ENCODE results near the gene ING3.

Gene ING3

DNA sequence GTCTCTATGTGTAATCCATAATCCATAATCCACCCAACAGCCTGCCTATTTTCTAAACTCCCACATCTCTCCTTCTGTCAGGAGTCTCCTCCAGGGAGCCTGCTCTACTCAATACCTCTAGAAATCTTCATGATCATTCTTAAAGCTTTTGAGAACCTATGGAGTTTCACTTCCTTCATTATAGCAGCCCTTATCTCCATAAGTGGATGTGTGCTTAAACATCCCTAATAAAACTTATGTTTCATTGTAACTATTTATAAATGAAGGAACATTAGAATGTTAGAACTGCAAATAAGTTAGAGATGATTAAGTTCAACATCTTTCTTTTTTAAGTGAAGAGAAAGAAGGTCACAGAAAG is 46.4 kb downstream of the ING3 start:
- H3K27ac ChIP-seq = no peak overlapping the region
- TF ChIP-seq, protein P1, sequence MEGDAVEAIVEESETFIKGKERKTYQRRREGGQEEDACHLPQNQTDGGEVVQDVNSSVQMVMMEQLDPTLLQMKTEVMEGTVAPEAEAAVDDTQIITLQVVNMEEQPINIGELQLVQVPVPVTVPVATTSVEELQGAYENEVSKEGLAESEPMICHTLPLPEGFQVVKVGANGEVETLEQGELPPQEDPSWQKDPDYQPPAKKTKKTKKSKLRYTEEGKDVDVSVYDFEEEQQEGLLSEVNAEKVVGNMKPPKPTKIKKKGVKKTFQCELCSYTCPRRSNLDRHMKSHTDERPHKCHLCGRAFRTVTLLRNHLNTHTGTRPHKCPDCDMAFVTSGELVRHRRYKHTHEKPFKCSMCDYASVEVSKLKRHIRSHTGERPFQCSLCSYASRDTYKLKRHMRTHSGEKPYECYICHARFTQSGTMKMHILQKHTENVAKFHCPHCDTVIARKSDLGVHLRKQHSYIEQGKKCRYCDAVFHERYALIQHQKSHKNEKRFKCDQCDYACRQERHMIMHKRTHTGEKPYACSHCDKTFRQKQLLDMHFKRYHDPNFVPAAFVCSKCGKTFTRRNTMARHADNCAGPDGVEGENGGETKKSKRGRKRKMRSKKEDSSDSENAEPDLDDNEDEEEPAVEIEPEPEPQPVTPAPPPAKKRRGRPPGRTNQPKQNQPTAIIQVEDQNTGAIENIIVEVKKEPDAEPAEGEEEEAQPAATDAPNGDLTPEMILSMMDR (IDR thresholded peaks at IDR 0.05) = no peak

DNA sequence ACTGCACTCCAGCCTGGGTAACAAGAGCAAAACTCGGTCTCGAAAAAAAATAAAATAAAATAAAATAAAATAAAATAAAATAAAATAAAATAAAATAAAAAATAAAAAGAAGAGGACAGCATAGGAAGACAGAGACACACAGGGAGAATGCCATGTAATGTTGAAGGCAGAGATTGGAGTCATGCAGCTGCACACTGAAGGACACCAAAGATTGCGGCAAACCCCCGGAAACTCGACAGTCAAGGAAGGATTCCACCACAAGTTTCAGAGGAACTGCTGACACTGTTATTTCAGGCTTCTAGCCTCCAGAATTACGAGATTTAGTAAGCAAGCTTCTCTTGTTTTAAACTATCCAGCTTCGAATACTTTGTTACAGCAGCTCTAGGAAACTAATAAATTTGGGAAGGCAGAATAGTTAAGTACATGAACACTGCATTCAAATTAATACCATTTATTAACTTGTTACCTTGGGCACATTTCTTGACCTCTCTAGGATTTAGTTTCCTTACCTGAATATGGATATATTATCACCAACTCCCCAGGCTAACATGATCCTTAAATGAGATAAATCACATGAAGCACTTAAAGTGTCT is 47.4 kb downstream of the ING3 start:
- Histone ChIP-seq H3K27me3 (ENCODE audit: control insufficient read depth, insufficient read depth, low read length) (no peaks in the 10 kb centered on the region), H3K9ac (no peak overlapping the region), H3K4me2 (ENCODE audit: low read length) (no peak overlapping the region), H3K79me2 (no peaks in the 10 kb centered on the region), H2AFZ (no peak overlapping the region), H3K4me1 (no peaks in the 10 kb centered on the region), H3K9me3 (ENCODE audit: control insufficient read depth, low read length) (no peaks in the 10 kb centered on the region), H3K36me3 (ENCODE audit: control insufficient read depth, insufficient read depth, low read length) (no peaks in the 10 kb centered on the region), H3K27ac (no peak overlapping the region), H3K4me3 (ENCODE audit: low read depth, low read length) (no peak overlapping the region)
- TF ChIP-seq, protein P1 (IDR thresholded peaks at IDR 0.05) = no peak

More for the DNA sequence above, 46.4 kb downstream of the ING3 start:
- H3K27me3 ChIP-seq (ENCODE audit: control insufficient read depth, insufficient read depth, low read length) = no peaks in the 10 kb centered on the region
- H3K79me2 ChIP-seq = no peaks in the 10 kb centered on the region
- no peak overlapping the region for H3K4me2 ChIP-seq (ENCODE audit: low read length)
- H2AFZ ChIP-seq = no peak overlapping the region
- no peaks in the 10 kb centered on the region for H3K36me3 ChIP-seq (ENCODE audit: control insufficient read depth, insufficient read depth, low read length)
- H3K9me3 ChIP-seq (ENCODE audit: control insufficient read depth, low read length) = no peaks in the 10 kb centered on the region
- no peak overlapping the region for H3K9ac ChIP-seq
- no peaks in the 10 kb centered on the region for H3K4me1 ChIP-seq
- no peak overlapping the region for H3K4me3 ChIP-seq (ENCODE audit: low read depth, low read length)

DNA sequence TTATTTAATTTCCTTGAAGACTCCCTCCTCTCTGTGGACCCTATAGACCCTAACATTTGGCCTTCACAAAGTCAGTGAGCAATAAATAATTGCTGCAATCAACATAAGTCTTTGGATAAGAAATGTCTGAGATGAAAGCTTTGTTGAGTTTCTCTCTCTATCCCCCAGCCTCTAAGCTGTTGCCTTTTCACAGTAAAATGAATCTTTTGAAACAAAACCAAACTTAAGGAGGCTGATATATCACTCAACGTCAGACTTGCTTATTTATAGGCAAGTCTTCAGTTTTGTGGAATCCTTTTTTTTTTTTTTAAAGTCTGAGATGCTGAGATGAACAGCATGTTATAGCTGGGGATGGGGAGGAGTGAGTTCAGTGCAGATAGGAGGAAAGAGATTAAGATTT is 47.9 kb downstream of the ING3 start:
- H3K36me3 ChIP-seq (ENCODE audit: control insufficient read depth, insufficient read depth, low read length) = no peaks in the 10 kb centered on the region
- H3K27me3 ChIP-seq (ENCODE audit: control insufficient read depth, insufficient read depth, low read length) = no peaks in the 10 kb centered on the region
- no peak overlapping the region for H3K4me2 ChIP-seq (ENCODE audit: low read length)
- no peaks in the 10 kb centered on the region for H3K9me3 ChIP-seq (ENCODE audit: control insufficient read depth, low read length)
- no peak overlapping the region for H3K9ac ChIP-seq
- H2AFZ ChIP-seq = no peak overlapping the region
- TF ChIP-seq, protein P1 (IDR thresholded peaks at IDR 0.05) = no peak
- no peaks in the 10 kb centered on the region for H3K4me1 ChIP-seq
- no peak overlapping the region for H3K4me3 ChIP-seq (ENCODE audit: low read depth, low read length)
- no peaks in the 10 kb centered on the region for H3K79me2 ChIP-seq
- H3K27ac ChIP-seq = no peak overlapping the region

DNA sequence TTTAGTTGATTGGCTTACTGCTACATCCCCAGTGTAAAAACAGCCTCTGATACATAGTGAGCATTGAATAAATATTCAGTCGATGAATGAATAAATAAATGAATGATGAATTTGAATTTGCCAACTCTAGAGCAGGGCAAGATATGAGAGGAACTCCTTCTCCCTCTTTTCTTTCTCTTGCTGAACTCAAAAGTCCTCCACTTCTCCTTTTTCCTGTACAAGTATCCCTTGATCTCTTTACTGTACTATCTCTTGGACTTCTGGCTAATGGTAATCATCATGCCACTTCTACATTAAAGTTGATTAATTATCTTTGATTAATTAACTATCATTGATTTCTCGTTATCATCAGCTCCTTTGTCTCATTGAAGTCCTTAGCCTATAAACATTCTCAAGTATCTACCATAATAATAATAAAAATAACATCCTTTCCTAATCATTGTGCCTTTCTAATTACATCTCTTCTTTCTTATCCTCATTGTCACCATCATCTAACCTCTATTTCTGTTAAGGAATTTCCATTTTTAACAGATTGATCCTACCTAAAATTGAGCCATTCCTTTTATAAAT is 48.5 kb downstream of the ING3 start:
- Histone ChIP-seq H2AFZ (no peak overlapping the region), H3K9ac (no peak overlapping the region), H3K79me2 (no peaks in the 10 kb centered on the region), H3K4me1 (no peaks in the 10 kb centered on the region), H3K36me3 (ENCODE audit: control insufficient read depth, insufficient read depth, low read length) (no peaks in the 10 kb centered on the region), H3K27me3 (ENCODE audit: control insufficient read depth, insufficient read depth, low read length) (no peaks in the 10 kb centered on the region), H3K9me3 (ENCODE audit: control insufficient read depth, low read length) (no peaks in the 10 kb centered on the region), H3K27ac (no peak overlapping the region), H3K4me3 (ENCODE audit: low read depth, low read length) (no peak overlapping the region), H3K4me2 (ENCODE audit: low read length) (no peak overlapping the region)
- TF ChIP-seq, protein P1 (IDR thresholded peaks at IDR 0.05) = no peak

Data from parathyroid adenoma (tissue), 2 donors.